Measurements from ENCODE around the gene FAM120B. TPM values are rescaled to one million over a fixed set of nuclear protein-coding genes. Genes with fewer than 3 reads are reported as not detected.

The FAM120B gene
- total RNA-seq, 1 donor from 2014 or later: 33.7 TPM

DNA sequence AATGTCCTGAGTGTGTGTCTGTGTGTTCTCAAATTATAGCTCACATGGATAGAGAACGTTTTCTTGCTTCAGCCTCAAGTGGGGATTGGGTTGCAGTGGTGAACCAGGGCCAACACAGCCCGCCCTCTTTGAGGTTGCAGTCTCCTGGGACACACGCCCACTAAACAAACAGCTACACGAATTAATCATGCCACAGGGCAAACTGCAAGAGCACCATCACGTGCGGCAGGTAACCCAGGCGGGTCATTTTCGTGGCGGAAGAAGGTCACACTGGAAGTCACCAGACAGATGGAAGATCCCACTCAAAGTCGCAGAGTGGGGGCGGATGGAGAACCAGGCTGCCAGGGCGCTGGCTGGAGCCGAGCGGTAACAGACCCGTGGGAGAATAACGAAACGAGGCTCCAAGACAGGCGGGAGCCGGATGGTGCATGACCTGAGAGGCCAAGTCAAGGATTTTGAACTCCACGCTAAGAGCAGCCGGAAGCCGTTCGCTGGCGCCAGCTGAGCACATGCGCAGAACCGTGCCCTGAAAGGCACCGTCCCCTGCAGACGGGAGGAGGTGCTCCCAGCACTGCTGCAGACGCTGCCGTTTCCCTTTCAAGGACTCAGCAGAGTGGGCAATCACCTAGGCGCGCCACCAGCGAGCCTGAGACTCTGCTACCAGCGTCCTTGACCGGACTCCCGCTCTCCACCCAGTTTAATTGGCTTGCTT, 26.4 kb upstream of the FAM120B start:
- peaks cover 32% of the 10 kb centered on the region for H3K27me3 Mint-ChIP-seq (ENCODE audit: low read depth)
- DNase-seq (ENCODE audit: low read depth, low spot score): no peak
- no peaks in the 10 kb centered on the region for H3K9me3 Mint-ChIP-seq

DNA sequence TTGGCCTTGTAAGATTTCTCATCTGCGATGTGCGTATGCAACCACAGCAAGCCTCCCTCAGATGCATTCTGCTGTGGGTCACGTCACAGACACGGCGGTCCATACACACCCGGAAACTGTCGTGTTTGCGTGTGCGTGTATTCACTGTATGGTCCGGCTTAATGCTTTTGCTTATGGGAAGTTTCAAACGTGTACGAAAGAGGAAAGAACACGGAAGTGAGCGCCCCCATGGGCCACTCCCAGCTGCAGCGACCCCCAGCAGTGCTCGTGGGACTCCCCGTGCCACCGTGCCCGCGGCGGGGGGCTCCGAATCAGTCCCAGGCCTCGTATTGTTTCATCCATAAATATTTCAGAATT, 25.9 kb upstream of the FAM120B start:
- TF ChIP-seq, protein P1, sequence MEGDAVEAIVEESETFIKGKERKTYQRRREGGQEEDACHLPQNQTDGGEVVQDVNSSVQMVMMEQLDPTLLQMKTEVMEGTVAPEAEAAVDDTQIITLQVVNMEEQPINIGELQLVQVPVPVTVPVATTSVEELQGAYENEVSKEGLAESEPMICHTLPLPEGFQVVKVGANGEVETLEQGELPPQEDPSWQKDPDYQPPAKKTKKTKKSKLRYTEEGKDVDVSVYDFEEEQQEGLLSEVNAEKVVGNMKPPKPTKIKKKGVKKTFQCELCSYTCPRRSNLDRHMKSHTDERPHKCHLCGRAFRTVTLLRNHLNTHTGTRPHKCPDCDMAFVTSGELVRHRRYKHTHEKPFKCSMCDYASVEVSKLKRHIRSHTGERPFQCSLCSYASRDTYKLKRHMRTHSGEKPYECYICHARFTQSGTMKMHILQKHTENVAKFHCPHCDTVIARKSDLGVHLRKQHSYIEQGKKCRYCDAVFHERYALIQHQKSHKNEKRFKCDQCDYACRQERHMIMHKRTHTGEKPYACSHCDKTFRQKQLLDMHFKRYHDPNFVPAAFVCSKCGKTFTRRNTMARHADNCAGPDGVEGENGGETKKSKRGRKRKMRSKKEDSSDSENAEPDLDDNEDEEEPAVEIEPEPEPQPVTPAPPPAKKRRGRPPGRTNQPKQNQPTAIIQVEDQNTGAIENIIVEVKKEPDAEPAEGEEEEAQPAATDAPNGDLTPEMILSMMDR (conservative IDR thresholded peaks at IDR 0.05): no peak
- no peak overlapping the region for H3K27ac Mint-ChIP-seq (ENCODE audit: unreplicated experiment)
- peaks cover 36% of the 10 kb centered on the region for H3K27me3 Mint-ChIP-seq (ENCODE audit: low read depth)
- no peak for DNase-seq (ENCODE audit: low read depth, low spot score)
- H3K4me3 Mint-ChIP-seq: no peak overlapping the region
- peaks cover 2% of the 10 kb centered on the region for H3K36me3 Mint-ChIP-seq (ENCODE audit: low read depth)
- peaks cover 9% of the 10 kb centered on the region for H3K4me1 Mint-ChIP-seq
- H3K9me3 Mint-ChIP-seq: no peaks in the 10 kb centered on the region

More for the DNA sequence above, 26.4 kb upstream of the FAM120B start:
- TF ChIP-seq, protein P1 (conservative IDR thresholded peaks at IDR 0.05): no peak
- H3K4me3 Mint-ChIP-seq: peak overlapping the region; percentile 54
- H3K36me3 Mint-ChIP-seq (ENCODE audit: low read depth): peaks cover 2% of the 10 kb centered on the region
- H3K4me1 Mint-ChIP-seq: peaks cover 6% of the 10 kb centered on the region
- H3K27ac Mint-ChIP-seq (ENCODE audit: unreplicated experiment): no peak overlapping the region

DNA sequence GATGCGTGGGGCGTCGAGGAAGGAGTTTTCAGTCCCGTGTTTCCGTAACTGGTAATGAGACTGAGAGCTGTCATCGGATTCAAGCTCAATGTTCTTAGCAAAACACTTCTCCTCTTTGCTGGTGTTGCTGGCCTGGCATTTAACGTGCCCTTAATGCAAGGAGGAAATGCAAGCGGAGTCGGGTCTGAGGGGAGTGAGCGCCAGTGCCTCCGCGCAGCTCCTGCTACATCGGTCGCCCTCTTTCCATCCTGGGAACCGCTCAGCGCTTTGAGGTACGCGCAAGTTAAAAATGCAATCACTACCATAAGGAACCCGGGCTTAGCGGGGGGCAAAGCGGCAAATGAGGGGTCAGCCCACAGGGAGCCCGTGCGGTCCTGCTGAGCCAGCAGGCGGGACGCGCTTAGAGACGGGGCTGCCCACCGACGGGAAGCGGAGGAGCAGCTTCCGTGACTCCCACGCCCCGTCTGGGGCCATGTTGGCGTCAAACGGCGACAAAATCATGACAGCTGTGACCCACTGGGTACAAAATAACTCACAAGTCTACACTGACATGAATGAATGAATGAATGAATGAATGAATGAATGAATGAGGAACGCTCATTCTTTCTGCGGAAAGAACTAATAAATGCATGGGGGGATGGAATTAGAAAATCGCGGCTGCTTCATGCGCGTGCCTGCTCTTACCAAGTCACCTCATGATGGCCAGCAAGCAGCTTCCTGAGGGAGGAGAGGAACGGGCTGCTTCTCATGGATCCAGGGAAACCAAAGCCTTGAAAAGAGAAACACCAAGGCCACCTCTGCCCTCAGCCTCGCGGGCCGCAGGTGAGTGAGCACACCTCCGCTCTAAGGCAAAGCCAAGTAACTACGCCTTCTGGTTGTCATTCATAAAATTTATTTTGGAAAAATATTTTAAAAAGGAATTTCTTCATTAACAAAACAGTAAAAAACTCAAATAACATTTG, 24.9 kb upstream of the FAM120B start:
- Mint-ChIP-seq H3K27me3 (ENCODE audit: low read depth) (peaks cover 46% of the 10 kb centered on the region), H3K36me3 (ENCODE audit: low read depth) (peaks cover 3% of the 10 kb centered on the region), H3K4me3 (no peak overlapping the region), H3K27ac (ENCODE audit: unreplicated experiment) (no peak overlapping the region), H3K4me1 (peaks cover 18% of the 10 kb centered on the region), H3K9me3 (no peaks in the 10 kb centered on the region)
- no peak for DNase-seq (ENCODE audit: low read depth, low spot score)
- TF ChIP-seq, protein P1 (conservative IDR thresholded peaks at IDR 0.05): no peak

DNA sequence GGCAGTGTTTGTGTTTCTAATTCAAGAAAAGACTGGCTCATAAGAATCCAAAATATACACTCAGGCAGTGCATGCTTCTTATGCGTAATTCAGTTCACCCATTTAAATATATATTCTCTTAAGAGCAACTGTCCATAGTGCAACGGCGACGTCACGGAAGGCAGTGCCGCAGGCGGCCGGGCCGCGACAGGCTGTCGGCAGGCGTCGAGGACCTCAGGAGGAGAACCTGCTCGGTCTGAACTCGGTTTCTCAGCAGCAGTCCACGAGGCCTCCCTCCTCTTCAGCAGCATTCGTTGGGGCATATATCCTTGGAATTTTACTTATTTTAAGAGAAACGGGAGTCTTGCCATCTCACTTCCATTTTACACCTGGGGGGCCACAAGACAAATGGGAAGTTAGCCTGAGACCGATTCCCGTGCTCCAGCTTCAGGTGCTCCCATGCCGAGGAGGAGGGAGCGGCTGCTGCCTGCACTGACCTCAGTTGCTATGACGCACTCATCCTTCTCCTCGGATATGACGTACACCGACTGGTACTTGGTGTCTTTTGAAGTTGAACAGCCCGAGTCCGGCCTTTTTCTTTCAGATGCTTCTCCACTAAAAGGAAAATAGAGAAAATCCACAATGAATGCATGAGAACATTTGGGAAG, 23.9 kb upstream of the FAM120B start:
- DNase-seq (ENCODE audit: low read depth, low spot score): no peak
- H3K4me3 Mint-ChIP-seq: peak overlapping the region; percentile 54
- TF ChIP-seq, protein P1 (conservative IDR thresholded peaks at IDR 0.05): no peak
- no peaks in the 10 kb centered on the region for H3K9me3 Mint-ChIP-seq
- H3K36me3 Mint-ChIP-seq (ENCODE audit: low read depth): peaks cover 7% of the 10 kb centered on the region
- H3K27ac Mint-ChIP-seq (ENCODE audit: unreplicated experiment): no peak overlapping the region
- H3K4me1 Mint-ChIP-seq: peaks cover 25% of the 10 kb centered on the region
- peaks cover 56% of the 10 kb centered on the region for H3K27me3 Mint-ChIP-seq (ENCODE audit: low read depth)

All from neural crest cell (in vitro differentiated cells).